ELF-1 (cell line): Measurements from ENCODE around the gene ADRA1B.

Experiments
- DNase-seq: peaks from one replicate; pipeline ENCODE4 v3.0.0-alpha.2; 2016; ENCODE audit warnings: low read depth, low spot score

The ADRA1B gene

DNA sequence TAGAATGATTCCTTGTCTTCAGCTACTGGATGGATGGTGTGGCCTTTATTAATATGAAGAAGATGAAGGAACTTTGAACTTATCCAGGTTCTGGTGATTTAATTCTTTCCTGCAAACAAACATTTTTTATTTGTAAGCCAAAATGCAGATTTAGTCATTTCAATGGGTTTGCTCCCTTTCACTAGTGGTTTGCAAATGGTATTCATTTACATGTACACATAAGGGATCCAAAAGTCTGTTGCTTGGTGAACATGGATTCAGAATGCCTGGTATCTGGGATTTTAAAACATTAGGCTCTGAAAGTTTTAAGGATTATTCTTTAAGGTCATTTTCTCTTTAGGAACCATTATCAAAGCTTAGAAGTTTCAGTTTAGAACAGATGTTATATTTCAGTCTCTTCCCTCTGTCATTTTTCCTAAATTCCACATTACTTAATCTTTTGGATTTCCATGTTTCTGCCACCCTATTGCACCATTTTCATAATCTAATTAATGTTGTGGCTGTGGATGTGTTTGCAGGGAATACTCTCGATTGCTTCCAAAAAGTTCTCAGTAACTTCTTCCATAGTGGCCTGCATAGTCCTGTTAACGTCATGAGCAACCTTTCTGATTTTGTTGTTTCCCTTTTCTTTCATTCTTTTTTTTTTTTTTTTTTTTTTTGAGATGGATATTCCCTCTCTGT lies 102.8 kb downstream of the ADRA1B start:
- DNase-seq: no peak

- DNase-seq: no peak
Observed at GRCh38 chr5:160020266-160020770, 104.0 kb downstream of the ADRA1B start.

- no peak for DNase-seq
Observed at GRCh38 chr5:160020964-160021363, 104.7 kb downstream of the ADRA1B start.

DNA sequence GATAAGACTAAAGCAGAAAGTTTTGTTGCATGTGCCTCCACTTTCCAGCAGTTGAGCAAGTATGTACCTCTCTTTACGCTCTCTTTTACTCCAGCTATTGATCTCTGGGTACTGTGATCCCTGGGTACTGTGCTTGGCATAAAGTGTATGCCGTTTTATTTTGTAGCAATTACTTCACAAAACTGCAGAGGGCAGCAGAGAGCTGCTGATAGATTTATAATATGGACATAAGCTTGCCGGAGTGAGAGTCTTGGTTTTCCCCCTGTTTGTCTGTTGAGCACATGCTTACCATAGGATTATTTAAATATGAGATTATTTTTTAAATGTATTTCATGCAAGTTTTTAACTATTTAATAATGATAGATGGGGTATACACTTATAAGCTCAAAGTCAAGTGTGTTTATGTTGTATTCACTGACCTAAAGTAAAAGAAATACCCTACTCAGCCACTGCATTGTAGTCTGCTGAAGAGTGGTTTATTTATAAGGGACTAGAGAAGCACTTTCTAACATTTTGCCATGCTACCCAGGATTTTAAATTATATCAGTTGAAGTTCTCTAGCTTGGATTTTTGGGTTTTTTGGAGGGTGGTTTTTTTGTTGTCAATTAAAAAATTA lies 105.7 kb downstream of the ADRA1B start:
- DNase-seq: peak; percentile 17
